HCT116 (cell line): Measurements from ENCODE around the gene TRIM45. TPM values are rescaled to one million over a fixed set of nuclear protein-coding genes. Genes with fewer than 3 reads are reported as not detected.

Source experiments
- ATAC-seq: fragments of 200-7000 bp; cut with Tn5 transposase; 2 replicates; pipeline ENCODE4 v1.9.1; 2020; ENCODE audit warnings: mild to moderate bottlenecking, moderate library complexity
- BruUV-seq: library from RNA; stranded (reverse); fragments of 400-500 nt; replicated peaks from 2 replicates; lab custom pipeline; 2021; lab: Mats Ljungman, UMichigan
- CTCF ChIA-PET: fragments of 300-600 bp; sonication (Branson Sonifier 250); formaldehyde crosslinking; loops from one replicate; lab custom pipeline; 2021; ENCODE audit warnings: antibody characterized with exemption; lab: Charles Lee
- POLR2A ChIA-PET: fragments of 300-600, 350-600 bp; sonication (Branson Sonifier 250); formaldehyde crosslinking; loops from one replicate; lab custom pipeline; 2021; ENCODE audit warnings: antibody characterized with exemption; lab: Charles Lee
- RAD21 ChIA-PET, 2 experiments: fragments of 300-600 bp; sonication (Branson Sonifier 250); formaldehyde crosslinking; loops; one replicate each; lab custom pipeline; 2023; ENCODE audit warnings: low total read pairs in 2 of 2; ENCODE audit not compliant: uncharacterized antibody in 2 of 2, unreplicated experiment in 2 of 2, low non-redundant PET in 1 of 2; lab: Charles Lee
- DNase-seq: peaks from one replicate; pipeline ENCODE4 v3.0.0-alpha.2; 2010; ENCODE audit warnings: low read depth, low spot score
- H2AFZ ChIP-seq: fragments of 200-600 bp; shearing (Covaris generic), sonication (generic); 2 replicates; pipeline ENCODE4 v1.6.1; 2017; ENCODE audit warnings: low read depth, mixed run types, mixed read lengths, antibody characterized with exemption, low read length; ENCODE audit not compliant: poor library complexity, severe bottlenecking
- H3K27ac ChIP-seq: 2 replicates; pipeline ENCODE4 v1.5.1; 2012; ENCODE audit warnings: low read depth, low read length
- H3K27me3 ChIP-seq: fragments of 200-600 bp; sonication (generic); 2 replicates; pipeline ENCODE4 v1.6.1; 2016; ENCODE audit warnings: mixed run types, low read length, mixed read lengths; ENCODE audit not compliant: insufficient read depth
- H3K36me3 ChIP-seq, 2 experiments: fragments of 200-500 bp in 1 of 2; fragments of 200-600 bp in 1 of 2; sonication (Bioruptor generic) in 1 of 2; sonication (generic) in 1 of 2; 2 replicates each; pipeline versions ENCODE4 v1.5.1 to v1.6.1; 2014 to 2016; ENCODE audit warnings: low read length in 2 of 2, inconsistent platforms in 1 of 2, mixed read lengths in 1 of 2, mixed run types in 1 of 2; ENCODE audit not compliant: insufficient read depth in 2 of 2, control insufficient read depth in 1 of 2
- H3K4me1 ChIP-seq, 2 experiments: fragments of 200-600 bp in 1 of 2; sonication (generic) in 1 of 2; 2 replicates each; pipeline versions ENCODE4 v1.5.1 to v1.6.1; 2012 to 2017; ENCODE audit warnings: low read length in 2 of 2, inconsistent platforms in 1 of 2, mild to moderate bottlenecking in 1 of 2, mixed read lengths in 1 of 2, mixed run types in 1 of 2, moderate library complexity in 1 of 2; ENCODE audit not compliant: insufficient read depth in 2 of 2, control insufficient read depth in 1 of 2
- H3K4me2 ChIP-seq: fragments of 200-600 bp; sonication (generic); 2 replicates; pipeline ENCODE4 v1.6.1; 2017; ENCODE audit warnings: mixed run types, low read length, mixed read lengths
- H3K4me3 ChIP-seq, 2 experiments: fragments of 200-600 bp in 1 of 2; sonication (generic) in 1 of 2; replicated peaks in 1 of 2; 2 replicates each; pipeline ENCODE4 v1.5.1; 2011 to 2016; ENCODE audit warnings: low read length in 2 of 2, control low read depth in 1 of 2, low read depth in 1 of 2, mild to moderate bottlenecking in 1 of 2, mixed read lengths in 1 of 2, mixed run types in 1 of 2
- H3K79me2 ChIP-seq: fragments of 200-600 bp; sonication (generic); 2 replicates; pipeline ENCODE4 v1.6.1; 2017; ENCODE audit warnings: mild to moderate bottlenecking, mixed run types, low read length, moderate library complexity, mixed read lengths; ENCODE audit not compliant: insufficient read depth
- H3K9ac ChIP-seq: fragments of 200-600 bp; sonication (generic); 2 replicates; pipeline ENCODE4 v1.6.1; 2016; ENCODE audit warnings: low read length, mixed read lengths
- H3K9me2 ChIP-seq: fragments of 200-600 bp; sonication (generic), shearing (Covaris generic); 2 replicates; pipeline ENCODE4 v1.6.1; 2017; ENCODE audit warnings: mixed run types, mild to moderate bottlenecking, moderate library complexity; ENCODE audit not compliant: insufficient read depth
- H3K9me3 ChIP-seq, 2 experiments: fragments of 200-500 bp in 1 of 2; fragments of 200-600 bp in 1 of 2; sonication (Bioruptor generic) in 1 of 2; sonication (generic) in 1 of 2; 2 replicates each; pipeline ENCODE4 v1.6.1; 2014 to 2017; ENCODE audit warnings: low read length in 2 of 2, mixed read lengths in 2 of 2, inconsistent platforms in 1 of 2, low read depth in 1 of 2, mild to moderate bottlenecking in 1 of 2, mixed run types in 1 of 2, moderate library complexity in 1 of 2; ENCODE audit not compliant: control insufficient read depth in 1 of 2, insufficient read depth in 1 of 2
- H4K20me1 ChIP-seq: fragments of 200-600 bp; sonication (generic), shearing (Covaris generic); 2 replicates; pipeline ENCODE4 v1.6.1; 2017; ENCODE audit warnings: mixed run types, mild to moderate bottlenecking, moderate library complexity; ENCODE audit not compliant: insufficient read depth
- CBX3 ChIP-seq: IDR thresholded peaks from 2 replicates; pipeline ENCODE4 v1.6.1; 2012; ENCODE audit warnings: low read depth
- CEBPB ChIP-seq: IDR thresholded peaks from 2 replicates; pipeline ENCODE4 v1.6.1; 2012; ENCODE audit warnings: low read depth
- JUND ChIP-seq: IDR thresholded peaks from 2 replicates; pipeline ENCODE4 v1.6.1; 2012
- RAD21 ChIP-seq: IDR thresholded peaks from 2 replicates; pipeline ENCODE4 v1.6.1; 2012; ENCODE audit warnings: low read depth, mild to moderate bottlenecking
- SIN3A ChIP-seq: IDR thresholded peaks from 2 replicates; pipeline ENCODE4 v1.6.1; 2012; ENCODE audit warnings: low read depth
- intact Hi-C: fragments of 100-400 bp; cut with micrococcal nuclease; formaldehyde crosslinking; loops from 2 replicates; pipeline ENCODE4 v1.10.0; 2022
- total RNA-seq: library from RNA; stranded (reverse); gene quantifications from one replicate; pipeline ENCODE4 v1.2.1, GENCODE V29; 2021; ENCODE audit not compliant: unreplicated experiment
- TF ChIP-seq, protein P1 (sequence below): IDR thresholded peaks from 2 replicates; pipeline ENCODE4 v1.6.1; 2012
- TF ChIP-seq, protein P2 (sequence below): IDR thresholded peaks from 2 replicates; pipeline ENCODE4 v1.6.1; 2011; ENCODE audit warnings: mild to moderate bottlenecking, low read length, moderate library complexity; ENCODE audit not compliant: insufficient replicate concordance; ENCODE audit errors: extremely low read depth

TRIM45 gene
- total RNA-seq, 1 experiment from 2014 or later: 3.5 TPM

DNA sequence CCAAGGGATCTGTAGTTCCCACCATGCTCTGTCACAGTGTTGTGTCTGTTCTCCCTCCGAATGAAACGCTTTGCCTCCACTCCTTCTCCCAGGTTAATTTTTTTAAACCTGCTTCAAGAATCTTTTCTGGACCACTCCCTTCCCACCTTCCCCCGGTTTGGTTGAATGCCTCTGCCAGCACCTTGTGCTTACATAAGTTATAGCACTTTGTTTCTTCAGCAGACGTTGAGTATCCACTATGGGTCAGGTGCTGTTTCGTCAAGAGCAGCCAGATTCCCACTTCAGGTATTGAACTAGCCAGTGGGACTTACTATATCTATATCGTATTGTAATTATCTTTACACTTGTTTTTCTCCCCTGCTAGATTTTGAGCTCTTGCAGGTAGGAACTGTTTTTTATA is 33.9 kb downstream of the TRIM45 start:
- Histone ChIP-seq H3K9me3 (no peaks in the 10 kb centered on the region), H4K20me1 (no peaks in the 10 kb centered on the region), H3K79me2 (no peaks in the 10 kb centered on the region), H3K4me3 (no peak overlapping the region), H3K27me3 (no peaks in the 10 kb centered on the region), H3K4me2 (no peak overlapping the region), H2AFZ (no peak overlapping the region), H3K4me1 (no peaks in the 10 kb centered on the region), H3K27ac (no peak overlapping the region), H3K36me3 (peaks cover 11 to 35% of the 10 kb centered on the region in 2 experiments; a peak in 3 of 4 replicates), H3K9me2 (no peaks in the 10 kb centered on the region), H3K9ac (no peak overlapping the region)
- POLR2A ChIA-PET: no interaction called here
- TF ChIP-seq CEBPB (no peak), JUND (no peak)
- DNase-seq: no peak
- no TSS peak for BruUV-seq
- intact Hi-C loops: no loop called here
- RAD21 ChIA-PET: no interaction called here
- ATAC-seq: no peak
- CTCF ChIA-PET: no interaction called here

DNA sequence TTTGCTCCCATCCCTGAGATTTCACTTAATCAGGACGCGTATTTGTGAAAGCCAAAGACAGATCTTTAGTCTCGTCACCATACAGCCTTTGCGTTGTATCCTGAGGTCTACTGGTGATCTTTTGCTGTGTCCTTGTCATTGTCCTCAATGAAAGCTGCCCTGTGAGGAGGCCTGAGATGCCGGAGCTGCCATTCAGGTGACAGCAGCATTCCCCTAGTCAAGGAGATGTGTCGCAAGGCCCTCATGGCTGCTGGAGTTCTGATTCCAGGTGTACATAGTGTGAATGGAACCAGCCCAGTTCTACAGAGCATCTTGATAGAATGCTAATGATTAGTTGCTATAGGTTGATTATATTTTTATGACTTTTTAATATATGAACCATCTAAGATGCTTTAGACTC is 37.3 kb downstream of the TRIM45 start:
- H3K9me2 ChIP-seq: no peaks in the 10 kb centered on the region
- TF ChIP-seq, protein P1, sequence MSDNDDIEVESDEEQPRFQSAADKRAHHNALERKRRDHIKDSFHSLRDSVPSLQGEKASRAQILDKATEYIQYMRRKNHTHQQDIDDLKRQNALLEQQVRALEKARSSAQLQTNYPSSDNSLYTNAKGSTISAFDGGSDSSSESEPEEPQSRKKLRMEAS: no peak
- TF ChIP-seq CBX3 (no peak), RAD21 (no peak), JUND (no peak), SIN3A (no peak)
- TF ChIP-seq, protein P2, sequence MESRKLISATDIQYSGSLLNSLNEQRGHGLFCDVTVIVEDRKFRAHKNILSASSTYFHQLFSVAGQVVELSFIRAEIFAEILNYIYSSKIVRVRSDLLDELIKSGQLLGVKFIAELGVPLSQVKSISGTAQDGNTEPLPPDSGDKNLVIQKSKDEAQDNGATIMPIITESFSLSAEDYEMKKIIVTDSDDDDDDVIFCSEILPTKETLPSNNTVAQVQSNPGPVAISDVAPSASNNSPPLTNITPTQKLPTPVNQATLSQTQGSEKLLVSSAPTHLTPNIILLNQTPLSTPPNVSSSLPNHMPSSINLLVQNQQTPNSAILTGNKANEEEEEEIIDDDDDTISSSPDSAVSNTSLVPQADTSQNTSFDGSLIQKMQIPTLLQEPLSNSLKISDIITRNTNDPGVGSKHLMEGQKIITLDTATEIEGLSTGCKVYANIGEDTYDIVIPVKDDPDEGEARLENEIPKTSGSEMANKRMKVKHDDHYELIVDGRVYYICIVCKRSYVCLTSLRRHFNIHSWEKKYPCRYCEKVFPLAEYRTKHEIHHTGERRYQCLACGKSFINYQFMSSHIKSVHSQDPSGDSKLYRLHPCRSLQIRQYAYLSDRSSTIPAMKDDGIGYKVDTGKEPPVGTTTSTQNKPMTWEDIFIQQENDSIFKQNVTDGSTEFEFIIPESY: no peak
- TF ChIP-seq, all 23 proteins: peak for 0
- H4K20me1 ChIP-seq: no peaks in the 10 kb centered on the region
- ChIA-PET RAD21 (no interaction called here), CTCF (no interaction called here), POLR2A (no interaction called here)
- no peak overlapping the region for H3K9ac ChIP-seq
- H3K79me2 ChIP-seq: no peaks in the 10 kb centered on the region
- no peak overlapping the region for H3K4me2 ChIP-seq
- no peaks in the 10 kb centered on the region for H3K27me3 ChIP-seq
- no peaks in the 10 kb centered on the region for H3K9me3 ChIP-seq
- peaks cover 16 to 33% of the 10 kb centered on the region in 2 experiments for H3K36me3 ChIP-seq
- no peak overlapping the region for H3K4me3 ChIP-seq
- H3K27ac ChIP-seq: no peak overlapping the region
- DNase-seq: no peak
- intact Hi-C loops: no loop called here
- H2AFZ ChIP-seq: no peak overlapping the region
- H3K4me1 ChIP-seq: no peaks in the 10 kb centered on the region
- BruUV-seq: no TSS peak
- no peak for ATAC-seq
